GM10248 (cell line): Measurements from ENCODE around the gene SIGLEC5.

Experiments used
- CTCF ChIA-PET: fragments of 300-600 bp; sonication (Branson Sonifier 250); formaldehyde crosslinking; extraction: SDS; loops from one replicate; lab custom pipeline; 2021; ENCODE audit warnings: antibody characterized with exemption; lab: Yijun Ruan, JAX
- POLR2A ChIA-PET: fragments of 350-650 bp; sonication (Branson Sonifier 250); formaldehyde crosslinking; extraction: SDS; loops from one replicate; lab custom pipeline; 2020; ENCODE audit warnings: antibody characterized with exemption; lab: Yijun Ruan, JAX
- DNase-seq: peaks from one replicate; pipeline ENCODE4 v3.0.0; 2012; ENCODE audit errors: extremely low spot score
- TF ChIP-seq, protein P1 (sequence below): IDR thresholded peaks from 2 replicates; pipeline ENCODE4 v1.5.1; 2012; ENCODE audit warnings: mild to moderate bottlenecking, low read depth; ENCODE audit errors: extremely low read depth, missing control alignments, control extremely low read depth

Gene SIGLEC5

DNA sequence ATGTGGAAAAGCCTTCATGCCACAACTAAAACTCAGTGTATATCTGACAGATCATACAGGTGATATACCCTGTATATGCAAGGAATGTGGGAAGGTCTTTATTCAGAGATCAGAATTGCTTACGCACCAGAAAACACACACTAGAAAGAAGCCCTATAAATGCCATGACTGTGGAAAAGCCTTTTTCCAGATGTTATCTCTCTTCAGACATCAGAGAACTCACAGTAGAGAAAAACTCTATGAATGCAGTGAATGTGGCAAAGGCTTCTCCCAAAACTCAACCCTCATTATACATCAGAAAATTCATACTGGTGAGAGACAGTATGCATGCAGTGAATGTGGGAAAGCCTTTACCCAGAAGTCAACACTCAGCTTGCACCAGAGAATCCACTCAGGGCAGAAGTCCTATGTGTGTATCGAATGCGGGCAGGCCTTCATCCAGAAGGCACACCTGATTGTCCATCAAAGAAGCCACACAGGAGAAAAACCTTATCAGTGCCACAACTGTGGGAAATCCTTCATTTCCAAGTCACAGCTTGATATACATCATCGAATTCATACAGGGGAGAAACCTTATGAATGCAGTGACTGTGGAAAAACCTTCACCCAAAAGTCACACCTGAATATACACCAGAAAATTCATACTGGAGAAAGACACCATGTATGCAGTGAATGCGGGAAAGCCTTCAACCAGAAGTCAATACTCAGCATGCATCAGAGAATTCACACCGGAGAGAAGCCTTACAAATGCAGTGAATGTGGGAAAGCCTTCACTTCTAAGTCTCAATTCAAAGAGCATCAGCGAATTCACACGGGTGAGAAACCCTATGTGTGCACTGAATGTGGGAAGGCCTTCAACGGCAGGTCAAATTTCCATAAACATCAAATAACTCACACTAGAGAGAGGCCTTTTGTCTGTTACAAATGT lies 42.7 kb downstream of the SIGLEC5 start:
- CTCF ChIA-PET = no interaction called here
- TF ChIP-seq, protein P1, sequence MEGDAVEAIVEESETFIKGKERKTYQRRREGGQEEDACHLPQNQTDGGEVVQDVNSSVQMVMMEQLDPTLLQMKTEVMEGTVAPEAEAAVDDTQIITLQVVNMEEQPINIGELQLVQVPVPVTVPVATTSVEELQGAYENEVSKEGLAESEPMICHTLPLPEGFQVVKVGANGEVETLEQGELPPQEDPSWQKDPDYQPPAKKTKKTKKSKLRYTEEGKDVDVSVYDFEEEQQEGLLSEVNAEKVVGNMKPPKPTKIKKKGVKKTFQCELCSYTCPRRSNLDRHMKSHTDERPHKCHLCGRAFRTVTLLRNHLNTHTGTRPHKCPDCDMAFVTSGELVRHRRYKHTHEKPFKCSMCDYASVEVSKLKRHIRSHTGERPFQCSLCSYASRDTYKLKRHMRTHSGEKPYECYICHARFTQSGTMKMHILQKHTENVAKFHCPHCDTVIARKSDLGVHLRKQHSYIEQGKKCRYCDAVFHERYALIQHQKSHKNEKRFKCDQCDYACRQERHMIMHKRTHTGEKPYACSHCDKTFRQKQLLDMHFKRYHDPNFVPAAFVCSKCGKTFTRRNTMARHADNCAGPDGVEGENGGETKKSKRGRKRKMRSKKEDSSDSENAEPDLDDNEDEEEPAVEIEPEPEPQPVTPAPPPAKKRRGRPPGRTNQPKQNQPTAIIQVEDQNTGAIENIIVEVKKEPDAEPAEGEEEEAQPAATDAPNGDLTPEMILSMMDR = no peak
- POLR2A ChIA-PET = no interaction called here
- no peak for DNase-seq

DNA sequence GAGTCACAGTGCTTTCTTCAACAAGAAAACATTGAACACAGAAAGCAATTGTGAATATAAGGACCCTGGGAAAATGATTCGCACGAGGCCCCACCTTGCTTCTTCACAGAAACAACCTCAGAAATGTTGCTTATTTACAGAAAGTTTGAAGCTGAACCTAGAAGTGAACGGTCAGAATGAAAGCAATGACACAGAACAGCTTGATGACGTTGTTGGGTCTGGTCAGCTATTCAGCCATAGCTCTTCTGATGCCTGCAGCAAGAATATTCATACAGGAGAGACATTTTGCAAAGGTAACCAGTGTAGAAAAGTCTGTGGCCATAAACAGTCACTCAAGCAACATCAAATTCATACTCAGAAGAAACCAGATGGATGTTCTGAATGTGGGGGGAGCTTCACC lies 43.4 kb downstream of the SIGLEC5 start:
- TF ChIP-seq, protein P1 = no peak
- CTCF ChIA-PET = no interaction called here
- POLR2A ChIA-PET = no interaction called here

DNA sequence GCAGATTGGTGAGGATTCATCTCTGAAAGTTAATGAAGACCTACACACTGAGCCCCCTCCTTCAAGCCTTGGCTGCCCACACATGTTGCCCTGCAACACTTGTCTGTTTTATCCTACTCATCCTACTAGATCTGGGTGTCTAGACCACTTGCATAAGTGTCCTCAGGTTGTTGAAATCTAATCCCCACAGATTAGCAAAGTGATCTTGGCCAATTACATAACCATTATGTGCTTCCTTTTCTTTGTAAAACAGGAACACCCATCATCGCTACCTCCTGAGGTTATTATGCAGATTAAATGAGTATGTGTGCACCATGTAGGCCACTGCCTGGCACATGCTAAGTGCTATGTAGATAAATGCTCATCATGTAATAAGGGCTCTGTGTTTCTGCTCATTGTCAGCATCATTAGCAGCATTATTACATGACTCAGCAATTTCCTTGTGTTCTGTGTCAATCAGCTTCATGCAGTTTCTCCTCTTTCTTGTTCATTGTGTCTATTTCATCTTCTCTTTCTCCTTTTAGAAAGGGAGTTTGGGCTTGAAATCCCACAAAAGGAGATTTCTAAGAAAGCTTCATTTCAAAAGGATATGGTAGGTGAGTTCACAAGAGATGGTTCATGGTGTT lies 44.0 kb downstream of the SIGLEC5 start:
- ChIA-PET CTCF (no interaction called here), POLR2A (no interaction called here)
- TF ChIP-seq, protein P1 = no peak
- DNase-seq = no peak

More for the DNA sequence above, 43.4 kb downstream of the SIGLEC5 start:
- no peak for DNase-seq

DNA sequence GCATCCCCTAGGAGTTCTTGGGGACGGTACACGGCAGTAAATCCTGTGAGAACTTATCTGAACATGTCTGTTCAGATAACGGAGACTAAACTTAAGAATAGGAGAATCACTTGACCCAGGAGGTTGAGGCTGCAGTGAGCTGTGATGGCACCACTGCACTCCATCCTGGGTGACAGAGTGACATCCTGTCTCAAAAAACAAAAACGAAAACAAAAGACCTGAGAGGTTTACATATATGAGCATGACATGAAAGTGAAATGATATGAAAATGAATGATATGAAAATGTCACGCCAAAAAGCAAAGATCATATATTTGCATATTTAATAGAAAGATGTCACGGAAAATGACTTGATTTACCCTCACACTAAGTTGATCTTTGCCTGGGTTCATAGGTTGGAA lies 53.4 kb downstream of the SIGLEC5 start:
- POLR2A ChIA-PET = no interaction called here
- CTCF ChIA-PET = interaction anchor here (1.0 to 1.3 kb wide), 2 partner anchors 32 to 80 kb away, joined by 3 to 4 read pairs; no protein-coding TSS in a partner anchor
- DNase-seq = no peak
- TF ChIP-seq, protein P1 = no peak

DNA sequence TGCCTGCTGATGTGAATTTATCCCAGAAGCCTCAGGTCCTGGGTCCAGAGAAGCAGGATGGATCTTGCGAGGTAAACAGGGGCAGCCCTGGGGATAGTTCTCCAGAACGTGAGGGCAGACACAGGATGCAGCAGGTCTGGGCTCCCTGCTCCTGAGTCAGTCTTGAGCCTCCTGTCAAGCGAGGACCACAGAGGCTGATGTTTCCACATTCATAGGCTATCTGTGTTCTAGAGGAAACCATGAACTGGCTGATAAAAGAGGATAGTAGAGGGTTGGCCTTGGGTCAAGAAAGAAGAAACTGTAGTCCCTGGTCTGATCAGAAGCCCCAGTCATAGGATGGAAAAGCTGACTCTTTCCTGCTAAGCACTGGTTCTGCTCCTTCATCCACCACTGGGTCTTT lies 56.9 kb downstream of the SIGLEC5 start:
- TF ChIP-seq, protein P1 = no peak
- POLR2A ChIA-PET = no interaction called here
- no peak for DNase-seq
- CTCF ChIA-PET = interaction anchor here (0.9 to 1.1 kb wide), 3 partner anchors 26 to 175 kb away, joined by 3 to 7 read pairs (median 4); no protein-coding TSS in a partner anchor

DNA sequence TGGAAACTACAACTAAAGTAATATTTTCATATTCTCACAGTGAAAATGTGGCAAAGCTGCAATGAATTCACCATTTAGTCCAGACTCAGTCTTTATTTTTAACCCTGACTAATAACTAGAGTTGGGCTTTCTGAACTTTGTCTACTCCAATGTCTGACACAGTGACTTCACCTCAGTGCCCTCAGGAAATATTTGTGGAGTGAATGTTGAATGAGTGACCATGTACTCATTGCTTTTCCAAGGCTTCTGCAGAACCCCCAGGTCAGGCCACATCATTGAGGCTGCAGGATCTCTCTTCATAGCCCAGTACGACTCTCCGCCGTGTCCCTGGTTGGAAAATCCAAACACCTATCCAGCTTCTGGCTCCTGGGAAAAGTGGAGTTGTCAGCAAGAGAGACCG lies 57.3 kb downstream of the SIGLEC5 start:
- ChIA-PET POLR2A (no interaction called here), CTCF (interaction anchor here (0.7 to 1.3 kb wide), 8 partner anchors 10 to 174 kb away, joined by 3 to 7 read pairs (median 3); no protein-coding TSS in a partner anchor)

More for the DNA sequence above, 57.3 kb downstream of the SIGLEC5 start:
- DNase-seq = no peak
- TF ChIP-seq, protein P1 = no peak
